ENCODE data around the gene RAP2C.

DNA sequence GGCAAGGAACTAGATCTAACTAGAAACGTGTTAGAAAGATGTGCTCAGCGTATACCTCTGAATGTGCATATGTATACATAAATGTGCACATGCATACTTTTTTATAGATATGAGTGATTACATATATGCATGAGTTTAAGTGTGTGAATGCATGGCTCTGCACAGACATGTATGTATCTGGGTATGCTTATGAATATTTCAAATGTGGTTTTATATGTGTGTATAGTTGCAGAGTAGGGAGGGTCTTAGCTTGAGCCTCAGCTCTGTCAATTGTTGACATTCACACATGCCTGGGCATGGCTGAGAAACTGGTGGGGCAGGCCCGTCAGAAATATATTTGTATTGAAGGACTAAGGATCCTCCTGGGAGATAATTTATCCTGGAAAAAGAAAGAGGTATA, 31.1 kb downstream of the RAP2C start:
- TF ChIP-seq, protein P1, sequence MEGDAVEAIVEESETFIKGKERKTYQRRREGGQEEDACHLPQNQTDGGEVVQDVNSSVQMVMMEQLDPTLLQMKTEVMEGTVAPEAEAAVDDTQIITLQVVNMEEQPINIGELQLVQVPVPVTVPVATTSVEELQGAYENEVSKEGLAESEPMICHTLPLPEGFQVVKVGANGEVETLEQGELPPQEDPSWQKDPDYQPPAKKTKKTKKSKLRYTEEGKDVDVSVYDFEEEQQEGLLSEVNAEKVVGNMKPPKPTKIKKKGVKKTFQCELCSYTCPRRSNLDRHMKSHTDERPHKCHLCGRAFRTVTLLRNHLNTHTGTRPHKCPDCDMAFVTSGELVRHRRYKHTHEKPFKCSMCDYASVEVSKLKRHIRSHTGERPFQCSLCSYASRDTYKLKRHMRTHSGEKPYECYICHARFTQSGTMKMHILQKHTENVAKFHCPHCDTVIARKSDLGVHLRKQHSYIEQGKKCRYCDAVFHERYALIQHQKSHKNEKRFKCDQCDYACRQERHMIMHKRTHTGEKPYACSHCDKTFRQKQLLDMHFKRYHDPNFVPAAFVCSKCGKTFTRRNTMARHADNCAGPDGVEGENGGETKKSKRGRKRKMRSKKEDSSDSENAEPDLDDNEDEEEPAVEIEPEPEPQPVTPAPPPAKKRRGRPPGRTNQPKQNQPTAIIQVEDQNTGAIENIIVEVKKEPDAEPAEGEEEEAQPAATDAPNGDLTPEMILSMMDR (IDR thresholded peaks at IDR 0.05 in 4 of 5, conservative IDR thresholded peaks at IDR 0.05 in 1 of 5), result no peak
- TF ChIP-seq POLR2A (IDR thresholded peaks at IDR 0.05), result no peak
